ENCODE results near the gene ARF6.

ARF6 gene

DNA sequence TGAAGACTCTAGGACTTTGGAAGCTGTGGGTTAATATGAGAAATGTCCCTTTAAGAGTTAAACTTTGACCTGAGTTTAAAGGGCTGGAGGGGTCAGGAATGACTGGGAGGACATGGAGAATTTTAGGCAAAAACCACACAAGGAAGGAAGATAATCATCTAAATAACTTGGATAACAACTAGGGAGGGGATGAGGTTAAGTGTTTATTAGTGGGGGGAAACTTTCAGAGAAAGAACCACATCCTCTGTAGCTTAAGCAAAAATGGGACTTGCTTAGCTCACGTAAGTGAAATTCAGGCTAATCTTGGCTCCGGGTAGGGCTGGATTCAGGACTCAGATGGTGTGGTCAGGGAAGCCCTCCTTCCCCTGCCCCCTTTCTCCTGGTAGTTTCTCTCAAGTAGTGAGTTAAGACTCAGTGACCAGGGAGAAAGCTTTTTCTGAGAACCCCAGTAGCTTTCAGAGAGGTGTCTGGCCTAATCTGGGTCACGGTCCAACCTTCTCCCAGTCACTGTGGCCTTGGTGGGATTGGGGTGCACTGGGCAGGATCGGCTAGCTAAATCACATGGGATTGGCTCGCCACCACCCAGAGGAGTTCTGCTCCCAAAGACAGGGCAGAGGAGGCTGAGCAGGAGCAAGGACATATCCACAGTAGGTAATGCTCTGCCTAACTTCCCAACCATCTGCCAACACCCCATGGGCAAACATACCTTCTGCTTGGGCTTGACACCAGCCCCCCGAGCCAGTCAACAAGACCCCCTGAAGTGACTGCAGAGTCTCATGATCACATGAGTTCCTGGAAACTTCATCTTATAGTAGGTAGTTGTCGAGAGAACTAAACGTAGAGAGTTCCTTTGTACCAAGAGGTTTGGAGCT lies 52.8 kb downstream of the ARF6 start:
- DNase-seq: no peak

Data from GDM1 (cell line).